Transverse colon (tissue), 3 donors: ENCODE results near the gene RHEB.

Source experiments
- EP300 ChIP-seq: sonication (generic); formaldehyde crosslinking; IDR thresholded peaks from one replicate; pipeline ENCODE4 v1.6.1; 2017; ENCODE audit warnings: antibody characterized with exemption, low read depth
- POLR2A ChIP-seq: fragments of 450-650 bp; IDR thresholded peaks from one replicate; pipeline ENCODE4 v1.6.1; 2016; ENCODE audit warnings: antibody characterized with exemption, mild to moderate bottlenecking, moderate library complexity
- TF ChIP-seq, protein P1 (sequence below), 5 experiments: fragments of 200-600 bp in 3 of 5; fragments of 450-650 bp in 2 of 5; sonication (generic) in 3 of 5; IDR thresholded peaks; 1 replicate in 2 of 5; 2 replicates in 3 of 5; pipeline ENCODE4 v1.5.1; 2016 to 2017; ENCODE audit warnings: antibody characterized with exemption in 5 of 5, inconsistent platforms in 3 of 5, mild to moderate bottlenecking in 2 of 5, moderate library complexity in 1 of 5

DNA sequence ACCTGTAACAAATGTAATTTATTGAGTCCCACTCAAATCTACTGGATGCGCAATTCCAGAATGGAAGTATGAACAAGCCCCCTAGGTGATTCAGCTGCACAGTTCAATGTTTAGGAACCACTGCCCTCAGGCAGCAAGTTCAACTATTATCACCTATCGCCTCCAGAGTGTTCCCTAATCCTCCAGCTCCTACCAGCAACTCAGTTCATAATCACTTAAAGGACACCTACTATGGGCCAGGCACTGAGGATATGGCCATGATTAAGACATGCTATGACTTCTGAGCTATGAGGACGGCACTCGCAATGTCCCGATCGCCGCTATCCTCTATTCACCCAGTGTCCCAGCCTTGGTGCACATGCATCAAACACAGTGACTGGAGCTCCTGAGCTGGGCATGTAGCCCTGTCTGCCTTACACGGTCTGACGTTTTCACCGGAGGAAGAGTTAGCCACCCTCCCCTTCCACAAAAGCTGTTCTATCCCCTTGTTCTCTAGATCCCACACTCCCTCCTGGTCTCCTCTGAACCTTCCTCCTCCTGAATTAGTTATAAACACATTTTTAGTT lies 22.3 kb downstream of the RHEB start:
- TF ChIP-seq, protein P1, sequence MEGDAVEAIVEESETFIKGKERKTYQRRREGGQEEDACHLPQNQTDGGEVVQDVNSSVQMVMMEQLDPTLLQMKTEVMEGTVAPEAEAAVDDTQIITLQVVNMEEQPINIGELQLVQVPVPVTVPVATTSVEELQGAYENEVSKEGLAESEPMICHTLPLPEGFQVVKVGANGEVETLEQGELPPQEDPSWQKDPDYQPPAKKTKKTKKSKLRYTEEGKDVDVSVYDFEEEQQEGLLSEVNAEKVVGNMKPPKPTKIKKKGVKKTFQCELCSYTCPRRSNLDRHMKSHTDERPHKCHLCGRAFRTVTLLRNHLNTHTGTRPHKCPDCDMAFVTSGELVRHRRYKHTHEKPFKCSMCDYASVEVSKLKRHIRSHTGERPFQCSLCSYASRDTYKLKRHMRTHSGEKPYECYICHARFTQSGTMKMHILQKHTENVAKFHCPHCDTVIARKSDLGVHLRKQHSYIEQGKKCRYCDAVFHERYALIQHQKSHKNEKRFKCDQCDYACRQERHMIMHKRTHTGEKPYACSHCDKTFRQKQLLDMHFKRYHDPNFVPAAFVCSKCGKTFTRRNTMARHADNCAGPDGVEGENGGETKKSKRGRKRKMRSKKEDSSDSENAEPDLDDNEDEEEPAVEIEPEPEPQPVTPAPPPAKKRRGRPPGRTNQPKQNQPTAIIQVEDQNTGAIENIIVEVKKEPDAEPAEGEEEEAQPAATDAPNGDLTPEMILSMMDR (IDR thresholded peaks at IDR 0.05): no peak
- TF ChIP-seq POLR2A (no peak), EP300 (no peak)
